ENCODE results near the gene GTF2H2C_2.
"Not testable (repeated sequence)": the region's sequence is repeated elsewhere in the genome, so short reads cannot be mapped to it uniquely, and the experiment has no call there.

Gene GTF2H2C_2

GRCh38 chr5:70415117-70415516 is at the start of gene GTF2H2C_2:
Gene GTF2H2C_2 (plus strand): TSS chr5:70415368.
- DNase-seq = not testable (repeated sequence)

GRCh38 chr5:70400984-70401686 is 14.0 kb upstream of the GTF2H2C_2 start:
- DNase-seq = not testable (repeated sequence)

GRCh38 chr5:70421322-70421721 is 6.2 kb downstream of the GTF2H2C_2 start:
- DNase-seq = not testable (repeated sequence)

- not testable (repeated sequence) for DNase-seq
Measured at GRCh38 chr5:70423215-70423614, 8.0 kb downstream of the GTF2H2C_2 start.

- DNase-seq = not testable (repeated sequence)
Measured at GRCh38 chr5:70438518-70438917, 23.4 kb downstream of the GTF2H2C_2 start.

- not testable (repeated sequence) for DNase-seq
Measured at GRCh38 chr5:70449565-70449964, 34.4 kb downstream of the GTF2H2C_2 start.

- not testable (repeated sequence) for DNase-seq
Measured at GRCh38 chr5:70451249-70451984, 36.2 kb downstream of the GTF2H2C_2 start.

GRCh38 chr5:70457093-70457492 is 41.9 kb downstream of the GTF2H2C_2 start:
- not testable (repeated sequence) for DNase-seq

- DNase-seq = not testable (repeated sequence)
Measured at GRCh38 chr5:70459188-70459587, 44.0 kb downstream of the GTF2H2C_2 start.

GRCh38 chr5:70461984-70462383 is 46.8 kb downstream of the GTF2H2C_2 start:
- not testable (repeated sequence) for DNase-seq

- DNase-seq = not testable (repeated sequence)
Measured at GRCh38 chr5:70464019-70464637, 49.0 kb downstream of the GTF2H2C_2 start.

GRCh38 chr5:70469926-70470509 is 54.9 kb downstream of the GTF2H2C_2 start:
- DNase-seq = not testable (repeated sequence)

Data from amygdala (tissue), 56 donors.